Hematopoietic multipotent progenitor cell treated with erythropoietin and hydrocortisone succinate and interleukin-3 and kit ligand, for 15 days (in vitro differentiated cells): ENCODE data around the gene AKAP13.

ENCODE experiments used
- DNase-seq: peaks from one replicate; pipeline ENCODE4 v3.0.0-alpha.2; 2015; ENCODE audit warnings: low spot score

The AKAP13 gene

DNA sequence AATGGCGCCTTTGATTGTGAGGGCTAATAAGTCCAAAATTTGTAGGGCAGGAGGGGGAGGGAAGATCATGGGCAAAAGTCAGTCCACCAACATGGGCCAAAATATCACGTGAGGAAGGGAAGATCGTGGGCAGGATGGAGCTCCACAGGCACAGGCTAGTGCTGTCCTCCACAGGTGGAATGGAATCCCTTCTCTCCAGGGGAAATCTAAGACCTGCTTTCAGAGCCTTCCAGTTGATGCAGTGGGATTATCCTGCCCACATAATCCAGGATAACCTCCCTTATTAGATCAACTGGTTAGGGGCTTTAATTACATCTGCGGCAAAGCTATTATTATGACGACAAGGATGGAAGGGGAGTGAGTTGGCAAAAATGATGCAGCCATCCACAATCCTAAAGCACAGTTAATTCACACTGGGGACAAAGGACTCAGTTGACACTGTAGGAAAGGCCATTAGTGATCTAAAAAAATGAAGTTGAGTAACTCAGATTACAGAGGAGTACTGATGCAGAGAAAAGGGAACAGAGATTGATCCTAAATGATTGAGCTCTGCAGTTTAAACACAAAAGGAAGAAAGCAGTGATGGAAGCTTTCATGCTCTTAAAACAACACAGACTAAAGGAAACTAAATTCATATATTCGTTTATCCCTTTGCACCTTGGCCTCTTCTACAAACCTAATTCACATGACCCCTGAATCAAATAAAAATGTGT lies 159.8 kb downstream of the AKAP13 start:
- no peak for DNase-seq

DNA sequence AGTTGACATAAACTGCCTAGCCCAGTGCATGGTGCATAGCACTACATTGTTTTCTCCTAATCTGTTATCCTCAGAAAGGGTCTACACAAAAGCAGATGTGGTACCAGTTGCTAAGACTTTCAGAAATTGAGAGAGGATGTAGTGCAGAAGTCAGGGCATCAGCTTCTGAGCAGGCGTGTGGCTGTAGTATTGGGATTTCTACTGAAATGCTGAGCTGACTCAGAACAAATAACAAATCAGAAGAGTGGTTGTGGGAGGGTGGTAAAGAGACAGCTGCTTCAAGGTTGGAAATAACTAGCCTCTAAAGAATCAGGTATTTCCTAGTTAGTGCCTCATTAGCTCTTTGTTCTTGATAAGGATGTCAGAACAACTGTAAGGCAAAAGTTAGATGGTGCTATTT lies 161.3 kb downstream of the AKAP13 start:
- no peak for DNase-seq

DNA sequence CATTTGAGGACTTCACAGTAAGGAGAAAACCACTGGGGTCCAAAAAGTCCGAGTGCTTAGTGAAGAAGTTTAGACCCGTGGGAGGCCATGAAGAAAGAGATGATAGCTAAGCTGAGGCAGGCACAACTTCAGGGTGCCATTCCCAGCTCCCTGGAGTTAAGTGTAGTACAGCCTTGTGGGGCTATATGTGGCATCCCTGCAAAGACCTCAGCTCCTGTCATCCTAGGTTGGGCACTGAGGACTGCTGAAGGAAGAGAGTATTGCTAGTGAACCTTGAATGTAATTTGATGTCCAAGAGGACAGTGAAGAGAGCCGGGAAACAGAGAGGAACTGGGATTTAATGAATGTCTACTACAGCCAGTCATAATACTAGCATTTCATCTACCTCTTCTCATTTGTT lies 162.1 kb downstream of the AKAP13 start:
- no peak for DNase-seq

DNA sequence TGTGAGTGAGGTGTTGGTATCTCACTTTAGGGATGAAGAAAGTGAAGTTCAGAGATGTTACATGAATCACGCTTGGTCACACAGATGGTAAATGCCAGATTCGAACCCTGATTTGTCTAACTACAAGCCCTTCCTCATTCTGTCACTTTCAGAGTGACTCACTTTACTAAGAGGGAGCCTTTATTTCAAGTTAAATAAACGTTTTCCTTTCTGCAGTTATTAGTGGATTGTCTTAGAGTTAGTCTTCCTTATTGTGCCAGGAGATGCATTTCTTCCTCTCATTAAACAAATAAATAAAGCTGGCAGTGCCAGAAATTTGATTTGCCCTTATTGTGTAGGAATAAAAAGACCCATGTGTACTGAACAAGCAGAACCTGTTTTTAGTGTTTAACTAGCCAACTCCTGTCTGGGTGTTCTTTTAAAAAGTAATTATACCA lies 162.5 kb downstream of the AKAP13 start:
- no peak for DNase-seq

DNA sequence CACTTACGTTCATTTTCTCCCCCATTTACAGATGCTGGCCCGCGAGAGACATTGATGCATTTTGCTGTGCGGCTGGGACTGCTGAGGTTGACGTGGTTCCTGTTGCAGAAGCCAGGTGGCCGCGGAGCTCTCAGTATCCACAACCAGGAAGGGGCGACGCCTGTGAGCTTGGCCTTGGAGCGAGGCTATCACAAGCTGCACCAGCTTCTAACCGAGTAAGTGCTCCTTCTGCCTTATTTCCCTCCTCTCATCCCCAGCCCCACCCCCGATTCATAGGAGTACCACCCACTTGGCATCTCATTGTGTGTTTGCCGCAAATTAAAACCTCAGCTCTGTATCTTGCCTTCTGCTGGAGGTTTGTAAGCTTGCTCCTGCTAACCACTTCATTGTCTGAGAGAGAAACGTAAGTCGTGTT lies 163.3 kb downstream of the AKAP13 start:
- no peak for DNase-seq

DNA sequence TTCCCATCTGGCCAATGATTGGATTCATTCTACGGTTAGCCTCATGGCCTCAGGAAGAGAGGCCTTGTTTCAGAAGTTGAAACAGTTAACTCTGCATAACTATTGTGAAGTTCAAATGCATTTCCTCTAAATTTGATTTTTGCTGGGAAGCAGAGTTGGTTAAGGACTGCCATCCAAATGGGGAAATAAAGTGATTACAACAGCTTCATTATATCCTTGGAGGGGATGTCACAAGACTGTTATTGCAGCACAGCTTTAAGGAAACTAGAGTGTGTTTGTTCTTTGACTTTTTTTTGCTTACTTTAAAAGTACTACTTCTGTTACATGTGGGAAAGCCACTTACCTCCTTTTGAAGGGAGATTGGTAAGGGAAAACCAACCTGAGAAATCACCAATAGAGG lies 164.8 kb downstream of the AKAP13 start:
- DNase-seq: no peak

DNA sequence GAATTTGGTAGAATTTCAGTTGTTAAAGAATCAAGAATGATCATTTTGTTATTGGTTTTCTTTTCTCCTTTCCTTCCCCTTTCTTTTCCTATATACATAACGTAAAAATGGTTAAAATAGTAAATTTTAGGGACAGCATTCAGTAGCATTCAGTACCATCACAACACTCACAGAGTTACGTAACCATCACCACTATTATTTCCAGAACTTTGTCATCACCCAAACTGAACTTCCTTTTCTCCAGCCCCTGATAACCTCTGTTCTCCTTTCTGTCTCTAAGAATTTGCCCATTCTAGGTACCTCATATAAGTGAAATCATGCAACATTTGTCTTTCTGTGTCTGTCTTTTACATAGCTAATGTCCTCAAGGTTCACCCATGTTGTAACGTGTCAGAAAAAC lies 165.3 kb downstream of the AKAP13 start:
- DNase-seq: no peak

DNA sequence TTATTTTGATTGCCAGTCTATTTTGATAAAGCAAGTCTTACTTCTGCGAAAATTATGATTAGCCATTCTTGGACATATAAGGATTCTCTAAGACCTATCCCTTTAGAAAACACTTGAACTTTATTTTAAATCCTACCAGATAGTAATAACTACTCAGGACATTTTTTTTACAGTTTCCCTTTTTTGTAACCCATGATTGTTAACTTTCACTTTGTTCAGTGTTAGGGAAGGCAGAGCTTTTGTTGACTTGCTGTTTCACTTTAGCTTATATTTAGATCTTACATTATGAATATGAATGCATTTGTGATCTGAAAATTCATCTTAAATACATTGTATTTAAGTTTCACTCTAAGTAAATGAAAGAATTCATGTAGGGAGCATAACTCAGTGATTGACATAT lies 167.0 kb downstream of the AKAP13 start:
- no peak for DNase-seq

DNA sequence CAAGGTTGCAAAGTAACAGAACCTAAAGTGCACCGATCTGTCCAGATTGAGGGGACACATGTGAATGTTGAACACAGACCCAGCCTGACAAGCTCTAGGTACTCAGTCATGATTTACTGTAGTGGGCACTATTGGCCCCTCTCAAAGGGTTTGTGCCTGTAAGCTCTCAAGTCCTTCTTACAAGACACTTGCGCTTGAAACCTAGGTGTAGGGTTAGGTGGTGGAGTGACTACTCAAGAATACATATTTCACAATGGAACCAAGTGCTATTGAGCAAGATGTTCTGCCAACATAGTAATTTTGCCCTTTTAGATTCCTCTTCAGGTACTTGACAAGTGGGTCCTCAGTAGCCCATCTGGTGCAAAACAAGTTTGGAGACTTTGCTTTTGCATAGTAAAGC lies 169.9 kb downstream of the AKAP13 start:
- no peak for DNase-seq

DNA sequence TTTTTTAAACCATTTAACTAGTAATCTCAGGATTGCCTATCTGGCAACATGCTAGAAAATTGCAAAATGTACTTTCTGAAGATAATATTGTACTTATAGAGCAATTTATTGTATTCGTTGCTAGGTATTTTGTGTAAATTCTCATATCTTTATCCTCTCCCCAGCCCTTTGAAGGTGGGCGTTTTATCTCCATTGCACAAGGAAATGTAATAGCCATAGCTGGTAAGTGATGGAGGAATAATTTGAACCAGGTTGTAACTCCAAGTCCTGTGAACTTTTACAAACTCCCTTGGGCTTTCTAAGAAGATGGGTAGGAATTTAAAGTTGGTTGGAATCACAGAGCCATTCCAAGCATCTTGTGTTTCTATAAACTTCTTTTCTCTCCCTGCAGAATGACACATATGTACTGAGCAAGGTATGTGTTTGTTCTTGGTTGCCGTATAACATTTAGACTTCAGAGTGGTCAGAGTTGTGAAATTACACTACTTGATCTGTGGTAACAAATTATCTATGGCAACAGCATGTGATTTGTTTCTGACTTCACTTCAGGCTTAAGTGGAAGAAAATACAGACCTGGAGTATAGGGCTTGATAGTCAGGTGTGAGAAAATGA lies 170.9 kb downstream of the AKAP13 start:
- DNase-seq: no peak

DNA sequence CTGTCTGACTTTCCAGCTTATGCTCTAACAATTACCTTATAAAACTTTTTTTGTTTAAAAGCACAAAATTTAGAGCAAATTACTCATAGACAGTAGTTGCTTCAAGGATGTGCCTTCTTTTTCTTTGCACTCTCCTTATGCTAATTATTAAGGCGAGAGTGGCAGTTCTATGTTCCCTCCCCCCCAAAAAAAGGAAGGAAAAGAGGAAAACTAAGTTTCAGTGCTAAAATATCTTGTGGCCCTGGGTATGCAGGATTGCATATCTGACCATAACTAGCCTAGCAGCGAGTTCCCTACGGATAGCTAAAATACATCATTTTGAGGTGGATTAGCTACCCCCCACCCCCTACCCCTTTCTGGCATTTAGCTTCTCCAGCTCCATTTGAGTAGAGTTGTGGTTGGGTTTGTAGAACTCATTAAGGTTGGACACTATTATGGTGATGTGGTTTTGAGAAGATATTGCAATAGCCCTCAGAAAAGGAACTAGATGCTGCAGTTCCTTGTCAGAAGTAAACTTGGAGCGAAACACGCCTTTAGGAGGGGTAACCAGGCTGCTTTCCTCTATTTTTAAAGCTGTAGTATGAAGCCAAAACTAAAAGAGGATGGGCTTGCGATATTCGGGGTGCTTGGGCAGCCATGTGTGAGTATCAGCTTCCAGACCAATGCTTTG lies 174.6 kb downstream of the AKAP13 start:
- no peak for DNase-seq

DNA sequence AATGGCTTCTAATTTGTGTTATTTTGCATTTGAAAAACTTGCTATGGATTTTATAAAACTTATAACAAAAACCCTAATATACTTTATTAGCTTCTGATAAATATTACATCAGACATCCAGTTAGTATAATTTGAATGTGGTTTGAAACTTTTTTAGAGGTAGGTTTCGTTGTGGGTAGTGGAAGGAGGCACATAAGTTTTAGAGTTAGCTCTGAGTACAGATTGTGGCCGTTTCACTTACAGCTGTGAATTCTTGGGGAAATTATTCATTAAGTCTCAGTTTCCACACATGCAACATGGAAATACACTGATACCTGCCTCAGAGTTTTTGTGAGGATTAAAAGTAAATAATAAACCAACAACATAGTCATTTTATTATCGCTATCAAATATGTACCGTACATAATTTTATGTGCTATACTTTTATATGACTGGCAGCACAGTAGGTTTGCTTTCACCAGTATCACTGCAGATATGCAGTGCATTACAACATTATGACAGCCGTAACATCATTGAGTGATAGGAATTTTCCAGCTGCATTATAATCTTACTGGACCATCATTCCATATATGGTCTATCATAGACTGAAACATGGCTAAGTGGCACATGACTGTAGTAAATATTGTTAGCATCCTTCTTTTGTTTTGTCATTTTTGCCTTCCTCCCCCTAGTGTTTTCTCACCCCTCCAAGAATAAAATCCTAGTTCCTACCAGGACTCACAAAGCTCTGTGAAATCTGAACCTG lies 175.6 kb downstream of the AKAP13 start:
- no peak for DNase-seq

DNA sequence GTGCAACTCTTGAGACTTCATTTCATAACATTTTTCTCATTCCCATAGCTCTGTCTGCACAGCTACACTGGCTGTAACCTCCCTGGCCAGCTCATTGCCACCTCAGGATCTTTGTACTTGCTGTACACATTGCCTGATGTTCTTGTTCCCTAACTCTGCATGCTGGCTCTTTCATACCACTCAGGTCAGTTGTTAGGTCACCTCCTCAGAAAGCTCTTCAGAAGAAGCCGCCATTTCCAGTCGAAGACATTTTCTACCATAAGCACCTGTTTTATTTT lies 176.2 kb downstream of the AKAP13 start:
- no peak for DNase-seq

DNA sequence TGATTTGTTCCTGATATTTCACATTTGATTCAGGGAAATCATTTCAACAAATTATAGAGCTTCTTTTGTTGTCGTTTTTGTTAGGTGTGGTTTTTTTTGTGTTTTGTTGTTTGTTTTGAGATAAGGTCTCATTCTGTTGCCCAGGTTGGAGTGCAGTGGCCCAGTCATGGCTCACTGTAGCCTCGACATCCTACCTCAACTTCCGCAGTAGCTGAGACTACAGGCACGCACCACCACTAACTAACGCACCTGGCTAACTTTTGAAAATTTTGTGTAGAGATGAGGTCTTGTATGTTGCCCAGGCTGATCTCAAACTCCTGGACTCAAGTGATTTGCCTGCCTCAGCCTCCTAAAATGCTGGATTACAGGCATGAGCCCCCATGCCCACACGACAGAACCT lies 177.0 kb downstream of the AKAP13 start:
- DNase-seq: no peak

DNA sequence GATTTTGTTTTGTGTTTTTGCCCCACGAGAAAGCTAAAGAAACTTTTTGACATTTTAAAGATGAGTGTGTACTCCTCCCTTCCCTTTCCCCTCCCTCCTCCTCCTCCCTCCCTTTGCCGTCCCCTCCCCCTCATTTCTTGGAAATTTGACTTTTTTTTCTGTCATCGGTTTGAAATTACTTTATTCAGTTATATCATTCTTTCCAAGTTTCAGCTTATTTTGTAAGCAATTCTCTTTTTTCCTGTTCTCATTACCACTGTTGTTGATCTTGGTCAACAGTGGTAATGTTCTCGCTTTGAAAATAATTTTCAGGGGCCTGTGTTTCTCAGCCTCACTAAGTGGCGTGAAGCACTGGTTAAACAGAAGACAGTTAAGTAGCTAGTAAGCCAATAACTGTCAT lies 178.4 kb downstream of the AKAP13 start:
- DNase-seq: no peak

DNA sequence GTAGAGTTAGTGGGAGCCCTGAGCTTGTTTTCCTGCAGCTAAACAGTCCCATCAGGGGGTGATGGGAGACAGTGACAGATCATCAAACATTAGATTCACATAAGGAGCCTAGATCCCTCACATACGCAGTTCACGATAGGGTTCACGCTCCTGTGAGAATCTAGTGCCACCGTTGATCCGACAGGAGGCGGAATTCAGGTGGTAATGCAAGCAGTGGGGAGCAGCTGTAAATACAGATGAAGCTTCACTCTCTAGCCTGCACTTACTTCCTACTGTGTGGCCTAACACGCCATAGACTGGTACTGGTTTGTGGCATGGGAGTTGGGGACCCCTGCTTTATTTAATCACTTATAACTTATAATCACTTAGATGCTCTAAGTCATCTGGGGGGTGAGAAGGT lies 179.1 kb downstream of the AKAP13 start:
- no peak for DNase-seq

DNA sequence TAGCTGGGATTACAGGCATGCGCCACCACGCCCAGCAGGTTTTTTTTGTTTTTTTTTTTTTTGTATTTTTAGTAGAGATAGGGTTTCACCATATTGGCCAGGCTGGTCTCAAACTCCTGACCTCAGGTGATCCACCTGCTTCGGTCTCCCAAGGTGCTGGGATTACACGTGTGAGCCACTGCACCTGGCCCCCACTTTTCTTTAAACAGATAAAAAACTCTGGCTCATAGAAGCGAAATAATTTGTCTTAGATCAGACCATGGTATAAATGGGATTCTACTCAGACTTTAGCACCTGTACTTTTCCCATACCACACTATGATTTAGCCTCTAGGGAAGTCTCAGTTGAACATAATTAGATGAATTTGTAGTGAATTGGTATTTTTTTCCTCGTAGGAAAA lies 182.4 kb downstream of the AKAP13 start:
- DNase-seq: no peak

DNA sequence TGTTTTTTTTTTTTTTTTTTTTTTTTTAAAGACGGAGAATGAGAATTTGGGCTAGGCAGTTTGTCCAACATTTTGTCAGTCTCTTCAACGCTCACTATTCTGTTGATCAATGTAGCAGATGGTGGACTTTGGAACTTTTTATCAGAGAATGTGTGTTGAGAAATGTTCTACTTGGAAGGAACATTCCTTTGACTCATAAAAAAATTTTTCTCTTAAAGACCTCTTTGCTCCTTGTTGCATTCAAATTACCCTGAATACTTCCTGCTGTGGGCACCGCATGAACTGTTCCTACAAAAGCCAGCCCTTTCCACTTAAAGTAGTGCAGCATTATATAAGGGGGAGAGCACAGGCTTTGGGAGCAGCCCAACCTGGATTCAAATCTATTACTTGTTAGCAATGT lies 182.9 kb downstream of the AKAP13 start:
- no peak for DNase-seq

DNA sequence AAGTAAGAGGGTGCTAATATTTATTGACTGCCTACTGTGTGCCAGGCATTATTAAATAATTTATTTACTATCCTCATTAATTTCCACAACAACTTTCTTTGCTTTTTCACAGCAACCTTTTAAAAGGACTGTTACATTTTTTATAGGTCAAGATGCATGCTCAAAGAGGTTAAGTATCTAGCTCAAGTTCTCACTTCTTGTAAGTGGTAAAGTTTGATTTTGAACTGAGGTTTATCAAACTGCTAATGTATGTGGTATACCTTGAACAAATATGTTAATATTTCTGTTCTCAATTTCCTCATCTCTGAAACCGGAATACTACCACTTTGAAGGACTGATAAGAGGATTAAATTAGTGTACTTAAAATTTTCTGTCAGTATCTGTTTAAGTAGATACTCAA lies 183.3 kb downstream of the AKAP13 start:
- no peak for DNase-seq

DNA sequence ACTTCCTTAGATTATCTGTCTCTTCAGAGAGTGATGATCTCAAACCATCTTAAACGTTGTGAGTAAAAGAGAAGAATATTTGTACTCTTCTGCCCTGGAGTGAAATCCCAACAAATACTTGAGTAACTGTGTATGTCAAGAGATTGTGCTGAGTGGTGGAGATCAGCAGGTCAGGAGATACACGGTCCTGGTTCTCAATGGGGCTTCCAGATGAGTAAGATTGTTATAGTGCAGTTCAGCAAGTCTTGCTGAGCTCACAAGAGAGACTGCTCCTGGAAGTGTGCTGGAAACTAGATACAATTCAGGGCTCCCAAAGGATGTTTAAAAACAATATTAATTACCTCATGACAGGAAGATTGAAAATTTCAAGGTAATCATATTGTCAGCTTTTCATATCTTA lies 184.3 kb downstream of the AKAP13 start:
- DNase-seq: no peak

DNA sequence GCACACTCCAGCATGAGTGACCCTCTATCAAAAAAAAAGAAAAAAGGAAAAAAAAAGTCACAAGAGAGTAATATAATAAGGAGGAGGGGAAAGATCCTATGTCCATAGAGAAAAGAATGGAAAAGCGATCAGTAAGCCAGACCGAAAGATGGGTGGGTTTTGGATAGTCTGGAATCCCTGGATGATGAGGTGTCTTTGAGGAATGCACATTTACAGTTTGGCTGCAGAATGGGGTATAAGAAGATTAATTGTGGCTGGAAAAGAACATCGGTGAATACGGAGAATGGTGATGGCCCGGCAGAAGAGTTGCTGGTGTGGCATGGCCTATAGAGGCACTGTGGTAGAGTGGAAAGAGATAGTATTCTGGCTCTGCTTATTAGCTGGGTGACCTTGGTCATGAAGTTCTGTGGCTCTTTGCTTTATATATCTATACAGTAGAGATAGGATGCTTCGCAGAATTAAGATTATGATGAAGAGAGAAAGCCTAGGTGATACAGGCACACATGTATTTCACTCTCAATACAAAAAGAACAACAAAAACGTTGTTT lies 187.9 kb downstream of the AKAP13 start:
- DNase-seq: no peak

DNA sequence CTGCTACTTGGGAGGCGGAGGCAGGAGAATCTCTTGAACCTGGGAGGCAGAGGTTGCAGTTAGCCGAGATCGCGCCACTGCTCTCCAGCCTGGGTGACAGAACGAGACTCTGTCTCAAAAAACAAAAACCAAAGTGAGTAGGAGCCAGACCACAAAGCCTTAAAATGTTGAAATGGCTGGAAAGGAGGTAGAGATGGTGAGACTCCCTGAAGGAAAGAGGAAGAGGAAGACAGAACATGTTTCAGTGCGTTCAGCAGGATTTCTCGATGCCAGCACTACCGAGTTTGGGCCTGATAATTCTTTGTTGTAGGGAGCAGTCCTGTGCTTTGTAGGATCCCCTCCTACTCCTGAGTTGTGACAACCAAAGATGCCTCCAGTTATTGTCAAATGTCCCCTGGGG lies 189.9 kb downstream of the AKAP13 start:
- no peak for DNase-seq

DNA sequence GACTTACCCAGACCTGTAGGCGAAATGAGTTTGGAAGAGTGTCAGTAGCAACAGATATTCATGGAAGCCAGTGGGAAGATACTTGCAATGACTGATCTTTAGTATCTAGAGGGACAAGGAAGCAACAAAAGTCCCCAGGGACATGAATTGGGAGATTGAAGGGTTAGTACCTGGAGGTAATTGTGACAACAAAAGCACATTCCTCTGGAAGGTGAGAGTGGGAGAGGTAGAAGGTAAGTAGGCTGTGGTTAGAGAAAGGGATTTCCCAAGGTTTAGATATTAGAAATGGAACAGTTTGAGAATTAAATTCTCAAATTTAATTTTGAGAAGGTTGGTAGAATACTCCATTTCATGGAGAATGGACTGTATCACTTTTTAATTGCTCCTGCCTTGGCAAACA lies 191.4 kb downstream of the AKAP13 start:
- no peak for DNase-seq
